DND-41 (cell line): ENCODE data around the gene CACNB2.

ENCODE experiments used
- EZH2 ChIP-seq: IDR thresholded peaks from 3 replicates; pipeline ENCODE4 v1.6.1; 2012; ENCODE audit warnings: borderline replicate concordance, low read depth, mild to moderate bottlenecking, moderate library complexity, low read length, inconsistent platforms; ENCODE audit not compliant: severe bottlenecking
- TF ChIP-seq, protein P1 (sequence below): IDR thresholded peaks from 2 replicates; pipeline ENCODE4 v1.5.1; 2012; ENCODE audit warnings: borderline replicate concordance, low read length, moderate library complexity, mild to moderate bottlenecking; ENCODE audit not compliant: poor library complexity, severe bottlenecking; ENCODE audit errors: extremely low read depth

DNA sequence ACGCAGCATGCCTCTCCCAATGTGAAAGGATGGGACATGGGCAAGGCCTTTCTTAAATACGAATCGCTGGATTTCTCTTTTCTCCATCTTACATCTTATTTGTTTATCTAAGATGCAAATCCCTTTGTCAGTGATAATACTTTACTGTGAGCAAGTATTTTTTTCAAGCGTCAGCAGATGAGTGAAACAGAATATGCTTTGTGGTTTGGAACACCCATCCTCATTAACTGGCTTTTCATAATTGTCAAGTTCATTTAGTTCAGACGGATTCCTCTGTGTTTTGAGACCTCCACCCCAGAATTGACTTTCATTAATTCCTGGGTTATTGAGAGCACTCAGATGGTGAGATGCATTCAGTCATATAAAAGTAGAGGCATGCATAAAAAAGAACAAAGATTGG is 361.4 kb downstream of the CACNB2 start:
- TF ChIP-seq, protein P1, sequence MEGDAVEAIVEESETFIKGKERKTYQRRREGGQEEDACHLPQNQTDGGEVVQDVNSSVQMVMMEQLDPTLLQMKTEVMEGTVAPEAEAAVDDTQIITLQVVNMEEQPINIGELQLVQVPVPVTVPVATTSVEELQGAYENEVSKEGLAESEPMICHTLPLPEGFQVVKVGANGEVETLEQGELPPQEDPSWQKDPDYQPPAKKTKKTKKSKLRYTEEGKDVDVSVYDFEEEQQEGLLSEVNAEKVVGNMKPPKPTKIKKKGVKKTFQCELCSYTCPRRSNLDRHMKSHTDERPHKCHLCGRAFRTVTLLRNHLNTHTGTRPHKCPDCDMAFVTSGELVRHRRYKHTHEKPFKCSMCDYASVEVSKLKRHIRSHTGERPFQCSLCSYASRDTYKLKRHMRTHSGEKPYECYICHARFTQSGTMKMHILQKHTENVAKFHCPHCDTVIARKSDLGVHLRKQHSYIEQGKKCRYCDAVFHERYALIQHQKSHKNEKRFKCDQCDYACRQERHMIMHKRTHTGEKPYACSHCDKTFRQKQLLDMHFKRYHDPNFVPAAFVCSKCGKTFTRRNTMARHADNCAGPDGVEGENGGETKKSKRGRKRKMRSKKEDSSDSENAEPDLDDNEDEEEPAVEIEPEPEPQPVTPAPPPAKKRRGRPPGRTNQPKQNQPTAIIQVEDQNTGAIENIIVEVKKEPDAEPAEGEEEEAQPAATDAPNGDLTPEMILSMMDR: no peak
- TF ChIP-seq EZH2: no peak
